ENCODE data around the gene BIRC6.
"Not testable (repeated sequence)": the region's sequence is repeated elsewhere in the genome, so short reads cannot be mapped to it uniquely, and the experiment has no call there.

The BIRC6 gene

DNA sequence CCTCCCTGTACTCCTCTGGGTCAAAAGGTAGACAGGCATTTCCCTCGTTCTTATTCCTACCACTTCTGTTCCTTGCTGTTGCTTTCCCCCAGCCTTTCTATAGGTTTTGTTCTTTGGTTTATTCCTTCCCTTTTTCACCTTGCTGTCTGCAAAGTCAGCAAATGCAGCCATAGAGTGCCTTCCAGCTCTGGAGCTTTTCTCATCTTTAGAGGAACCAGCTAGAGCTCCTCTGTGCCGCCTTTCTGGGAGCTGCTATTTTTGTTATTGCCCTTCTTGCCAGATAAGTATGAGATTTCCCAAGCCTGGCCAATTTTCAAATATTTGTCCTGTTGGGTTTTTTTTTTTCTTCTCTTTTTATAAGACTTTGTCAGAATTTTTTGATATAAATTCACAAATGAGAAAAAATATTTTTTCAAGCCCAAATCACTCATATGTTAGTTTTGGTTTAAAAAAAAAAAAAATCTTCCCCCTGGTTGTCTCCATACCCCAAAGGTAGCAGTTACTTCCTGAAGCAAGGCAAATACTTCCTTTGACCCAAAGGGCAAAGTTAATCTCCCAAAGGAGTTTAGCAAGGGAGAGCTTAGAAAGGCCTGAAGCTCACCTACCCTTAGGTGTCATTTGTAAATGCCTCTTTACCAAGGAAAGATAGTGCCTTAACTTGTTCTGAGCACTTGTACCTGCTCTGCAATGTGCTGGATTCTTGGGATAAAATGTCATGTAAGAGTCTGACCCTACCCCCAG is 265.9 kb downstream of the BIRC6 start:
- no peak for DNase-seq

DNA sequence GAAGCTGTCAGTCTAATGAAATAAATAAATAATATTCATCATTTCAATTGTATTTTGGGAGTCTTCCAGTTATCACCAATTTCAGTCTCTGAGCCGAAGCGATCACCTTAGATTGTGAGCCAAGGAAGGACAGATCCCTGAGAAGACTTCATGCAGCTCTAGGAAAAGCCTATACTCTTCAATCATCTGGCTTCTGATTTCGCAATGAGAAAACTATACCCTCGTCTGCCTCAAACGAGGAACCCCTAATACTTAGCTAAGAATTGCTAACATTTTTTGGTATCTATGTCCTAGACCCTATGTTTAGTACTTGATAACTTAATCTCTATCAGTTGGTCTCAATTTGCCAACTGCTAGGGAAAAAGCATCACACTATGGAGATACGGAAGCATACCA is 266.5 kb downstream of the BIRC6 start:
- DNase-seq: no peak

GRCh38 chr2:32624812-32625211 is 268.0 kb downstream of the BIRC6 start:
- no peak for DNase-seq

DNA sequence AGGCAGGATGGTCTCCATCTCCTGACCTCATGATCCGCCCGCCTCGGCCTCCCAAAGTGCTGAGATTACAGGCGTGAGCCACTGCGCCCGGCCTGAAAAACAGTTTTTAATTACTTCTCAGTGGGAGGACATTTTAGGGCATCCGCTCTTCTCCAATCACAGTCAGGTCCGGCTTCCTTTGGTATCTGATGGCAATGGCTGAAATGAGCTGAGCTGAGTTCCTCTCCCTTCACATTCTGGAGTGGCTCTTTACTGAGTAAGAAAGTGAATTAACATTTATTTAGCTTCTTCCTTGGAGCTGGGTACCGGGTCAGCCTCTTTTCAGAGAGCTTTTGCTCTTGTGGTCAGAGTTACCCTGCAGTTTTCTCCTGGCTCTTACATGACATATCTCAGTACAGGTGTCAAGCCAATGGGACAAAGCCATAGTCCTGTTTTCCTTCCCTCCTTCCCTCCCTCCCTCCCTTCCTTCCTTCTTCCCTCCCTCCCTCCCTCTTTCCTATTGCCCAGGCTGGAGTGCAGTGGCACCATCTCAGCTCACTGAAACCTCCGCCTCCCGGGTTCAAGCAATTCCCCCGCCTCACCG is 269.9 kb downstream of the BIRC6 start:
- DNase-seq: no peak

DNA sequence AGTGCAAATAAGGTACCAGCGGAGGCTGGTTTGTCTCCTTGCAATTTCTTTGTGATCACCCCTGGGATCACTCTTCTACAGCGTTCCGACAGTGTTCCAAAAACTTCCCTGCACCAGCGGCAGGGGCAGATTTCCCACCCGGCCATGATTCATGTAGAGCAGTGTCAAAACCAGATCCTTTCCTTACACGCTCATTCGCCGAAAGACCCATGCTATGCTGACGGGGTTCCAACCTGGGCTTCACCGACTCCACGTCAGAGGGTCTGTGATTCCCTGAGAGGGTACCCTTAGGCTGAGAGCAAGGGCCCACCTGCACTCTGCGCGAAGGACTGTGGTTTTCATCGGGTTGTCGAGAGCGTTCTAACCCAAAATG is 270.6 kb downstream of the BIRC6 start:
- DNase-seq: no peak

DNA sequence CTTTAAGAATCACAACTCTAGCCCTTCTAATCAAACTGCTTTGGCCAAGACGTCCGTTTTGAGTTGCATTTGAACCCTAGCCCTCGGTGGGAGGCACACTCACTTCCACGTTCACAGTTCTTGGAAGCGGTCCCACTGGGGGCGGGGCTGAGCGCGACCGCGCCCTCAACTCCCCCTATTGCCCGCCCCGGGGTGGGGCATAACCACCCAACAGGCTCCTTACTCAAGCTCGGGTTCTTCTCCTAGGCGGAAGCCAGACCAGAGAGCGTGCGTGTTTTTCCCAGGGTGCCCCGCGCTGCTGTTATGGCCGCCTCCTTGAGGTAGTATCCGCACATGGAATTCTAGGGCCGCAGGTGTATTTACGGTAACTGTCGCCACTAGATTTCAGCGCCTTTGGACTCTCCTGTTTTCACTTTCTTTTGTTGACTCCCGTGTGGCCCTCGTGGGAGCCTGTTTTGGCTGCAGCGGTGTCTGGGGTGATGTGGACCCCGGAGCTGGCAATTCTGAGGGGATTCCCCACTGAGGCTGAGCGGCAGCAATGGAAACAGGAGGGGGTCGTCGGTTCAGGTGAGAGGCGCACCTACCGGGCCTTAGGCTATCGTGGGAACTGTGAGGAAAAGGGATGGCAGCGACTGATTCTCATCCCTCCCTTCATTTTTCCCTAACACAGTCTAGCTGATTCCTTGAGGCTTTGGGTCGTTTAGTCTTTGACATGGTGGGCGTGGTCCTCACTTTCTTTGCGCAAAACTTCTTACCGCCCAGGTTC is 271.2 kb downstream of the BIRC6 start, which contains the start of gene TTC27:
Gene TTC27, plus strand, starts transcription at position 237 of the 766 bp plus-strand sequence. Its CDS starts 243 bp downstream, at position 480.
- DNase-seq: peak; percentile 97

- peak; percentile 37 for DNase-seq
Observed at GRCh38 chr2:32632089-32632488, 275.3 kb downstream of the BIRC6 start.

GRCh38 chr2:32633040-32633439 is 276.2 kb downstream of the BIRC6 start:
- DNase-seq: no peak

DNA sequence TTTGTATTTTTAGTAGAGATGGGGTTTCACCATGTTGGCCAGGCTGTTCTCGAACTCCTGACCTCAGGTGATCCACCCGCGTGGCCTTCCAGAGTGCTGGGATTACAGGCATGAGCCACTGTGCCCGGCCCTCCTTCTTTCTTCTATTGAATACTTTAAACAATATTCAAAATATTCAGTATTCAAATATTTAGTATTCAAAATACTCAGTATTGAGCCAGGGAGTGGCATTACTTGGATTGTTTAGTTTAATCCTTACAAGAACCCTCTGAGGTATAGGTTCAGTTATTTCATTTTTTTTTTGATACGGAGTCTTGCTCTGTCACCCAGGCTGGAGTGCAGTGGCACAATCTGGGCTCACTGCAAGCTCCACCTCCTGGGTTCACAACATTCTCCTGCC is 281.7 kb downstream of the BIRC6 start:
- DNase-seq: not testable (repeated sequence)

- DNase-seq: no peak
Observed at GRCh38 chr2:32641180-32641579, 284.4 kb downstream of the BIRC6 start.

GRCh38 chr2:32647180-32647651 is 290.4 kb downstream of the BIRC6 start:
- no peak for DNase-seq

- no peak for DNase-seq
Observed at GRCh38 chr2:32652555-32653209, 295.9 kb downstream of the BIRC6 start.

- no peak for DNase-seq
Observed at GRCh38 chr2:32656069-32656468, 299.2 kb downstream of the BIRC6 start.

- DNase-seq: no peak
Observed at GRCh38 chr2:32663864-32664263, 307.0 kb downstream of the BIRC6 start.

DNA sequence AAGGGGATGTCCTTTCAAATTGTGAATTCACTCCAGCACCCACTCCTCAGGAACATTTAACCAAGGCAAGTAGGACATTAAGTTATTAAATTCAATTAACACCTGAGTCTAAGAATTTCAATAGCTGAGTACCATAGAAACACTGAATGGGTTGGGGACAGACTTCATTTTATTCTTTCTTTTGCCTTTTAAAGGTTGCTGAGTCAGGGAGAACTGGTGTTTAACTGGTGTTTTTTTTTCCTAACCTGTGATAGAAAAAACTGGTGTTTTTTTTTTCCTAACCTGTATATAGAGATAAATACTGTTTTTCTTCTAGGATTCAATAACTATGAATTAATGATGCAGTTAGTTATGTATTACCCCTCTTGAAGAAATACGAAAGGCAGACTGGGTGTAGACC is 309.9 kb downstream of the BIRC6 start:
- no peak for DNase-seq

DNA sequence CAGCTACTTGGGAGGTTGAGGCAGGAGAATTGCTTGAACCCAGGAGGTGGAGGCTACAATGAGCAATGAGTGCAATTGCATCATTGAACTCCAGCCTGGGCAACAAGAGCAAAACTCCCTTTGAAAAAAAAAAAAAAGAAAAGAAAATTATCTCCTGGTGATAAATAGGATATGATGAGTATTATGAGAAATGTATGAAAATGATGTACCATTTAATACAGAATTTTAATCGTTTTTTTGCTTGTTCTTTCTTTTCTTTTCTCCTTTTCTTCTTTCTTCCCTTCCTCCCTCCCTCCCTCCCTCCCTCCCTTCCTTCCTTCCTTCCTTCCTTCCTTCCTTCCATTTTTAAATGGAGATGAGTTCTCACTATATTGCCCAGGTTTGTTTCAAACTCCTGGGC is 311.4 kb downstream of the BIRC6 start:
- no peak for DNase-seq

Measured in activated CD4-positive, alpha-beta T cell treated with anti-CD3 and anti-CD28 coated beads, Interleukin-2, amount 50 U/mL, for 16 hours (primary cell).